Esophagus squamous epithelium (tissue), 4 donors: ENCODE measurements around the gene IGFBP7.

ENCODE experiments used
- CTCF ChIP-seq, 6 experiments: fragments of 450-650 bp in 4 of 6; fragments of 200-600 bp in 2 of 6; sonication (generic) in 2 of 6; IDR thresholded peaks; one replicate each; pipeline ENCODE4 v1.5.1; 2016 to 2019; ENCODE audit warnings: antibody characterized with exemption in 6 of 6, mild to moderate bottlenecking in 4 of 6, moderate library complexity in 4 of 6
- POLR2A ChIP-seq, 4 donors: fragments of 450-650 bp; IDR thresholded peaks; one replicate each; pipeline ENCODE4 v1.6.1; 2017; ENCODE audit warnings: antibody characterized with exemption in 4 of 4, mild to moderate bottlenecking in 4 of 4, moderate library complexity in 3 of 4

- TF ChIP-seq POLR2A (IDR thresholded peaks at IDR 0.05) (no peak), CTCF (IDR thresholded peaks at IDR 0.05) (no peak)
These were observed 14.9 kb downstream of the IGFBP7 start for GRCh38 chr4:57095245-57095644.
